Hematopoietic multipotent progenitor cell treated with erythropoietin and hydrocortisone succinate and interleukin-3 and kit ligand, for 15 days (in vitro differentiated cells): ENCODE results near the gene PELI2.

ENCODE experiments used
- DNase-seq: peaks from one replicate; pipeline ENCODE4 v3.0.0-alpha.2; 2015; ENCODE audit warnings: low spot score

The PELI2 gene

GRCh38 chr14:56173365-56173922 is 55.2 kb downstream of the PELI2 start:
- no peak for DNase-seq

- no peak for DNase-seq
Measured at GRCh38 chr14:56175773-56176172, 57.6 kb downstream of the PELI2 start.

DNA sequence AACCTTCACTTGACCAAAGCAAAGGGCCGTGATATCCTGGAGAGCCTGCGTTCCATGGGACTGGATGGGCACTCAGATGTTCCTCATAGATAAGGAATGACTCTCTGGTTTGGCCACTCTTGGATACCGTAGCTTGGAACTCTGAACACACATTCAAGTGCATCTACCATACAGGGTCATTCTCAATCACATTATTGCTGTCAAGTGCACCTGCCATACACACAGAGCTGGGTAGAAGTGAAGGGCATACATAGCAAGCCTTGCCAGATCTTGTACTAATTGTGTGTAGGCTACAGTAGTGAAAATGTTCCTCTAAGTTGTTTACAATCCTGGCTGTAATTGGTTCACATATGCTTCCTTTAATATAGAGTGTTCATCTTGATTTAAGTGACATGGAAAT is 58.3 kb downstream of the PELI2 start:
- no peak for DNase-seq

GRCh38 chr14:56177036-56177435 is 58.8 kb downstream of the PELI2 start:
- no peak for DNase-seq

DNA sequence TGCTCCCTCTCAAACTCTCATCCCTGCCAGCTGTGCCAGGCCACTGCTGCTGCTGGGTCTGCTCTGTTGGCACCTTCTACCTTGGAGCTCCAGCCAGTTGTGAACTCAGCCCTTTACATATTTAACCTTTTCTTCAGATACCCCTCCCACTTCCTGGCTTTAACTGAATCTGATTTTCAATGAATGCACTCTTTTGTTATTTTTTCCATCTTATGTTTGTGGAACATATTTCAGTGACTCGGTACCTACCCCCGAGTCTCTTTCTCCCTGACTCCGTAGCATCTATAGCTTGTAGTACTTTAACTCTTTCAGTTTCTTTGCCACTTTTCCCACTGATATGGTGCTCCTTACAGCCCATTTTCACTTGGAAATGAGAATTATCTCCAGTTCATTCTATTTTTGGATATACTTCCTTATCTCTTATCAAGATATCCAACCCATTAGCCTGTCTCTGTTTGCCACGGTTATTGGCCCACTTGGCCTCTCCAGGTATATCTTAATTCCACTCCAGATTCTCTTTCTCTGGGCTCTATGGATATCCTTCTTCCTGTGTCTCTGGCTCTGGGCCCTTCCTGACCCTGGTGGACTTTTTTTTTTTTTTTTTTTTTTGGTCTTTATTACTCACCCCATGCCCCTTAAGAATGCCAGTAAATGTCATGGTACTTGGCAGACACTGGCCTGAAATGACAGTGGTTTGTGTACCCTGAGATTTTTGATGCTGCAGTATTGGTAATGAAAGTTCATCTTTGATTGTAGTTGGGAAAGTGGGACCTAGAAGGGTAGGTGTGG is 62.7 kb downstream of the PELI2 start:
- no peak for DNase-seq

DNA sequence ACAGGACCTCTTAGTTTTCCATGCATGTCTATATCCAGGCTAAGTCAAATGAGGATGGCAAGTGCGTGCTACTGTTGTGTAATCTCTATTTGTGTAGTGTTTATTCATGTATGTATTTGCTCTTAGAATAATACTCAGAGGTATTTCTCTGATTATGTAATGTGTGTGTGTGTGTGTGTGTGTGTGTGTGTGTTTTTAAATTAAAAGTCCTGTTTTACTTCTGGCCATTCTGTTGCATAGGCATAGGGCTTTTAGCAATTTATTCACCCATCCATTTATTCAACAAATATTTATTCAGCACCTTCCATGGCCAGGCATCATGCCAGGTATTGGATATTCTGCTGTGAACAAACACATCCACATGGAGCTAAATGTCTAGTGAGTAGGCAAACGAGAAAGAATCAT is 63.5 kb downstream of the PELI2 start:
- no peak for DNase-seq

GRCh38 chr14:56182410-56182809 is 64.2 kb downstream of the PELI2 start:
- no peak for DNase-seq

- DNase-seq = no peak
Measured at GRCh38 chr14:56183631-56184157, 65.5 kb downstream of the PELI2 start.

DNA sequence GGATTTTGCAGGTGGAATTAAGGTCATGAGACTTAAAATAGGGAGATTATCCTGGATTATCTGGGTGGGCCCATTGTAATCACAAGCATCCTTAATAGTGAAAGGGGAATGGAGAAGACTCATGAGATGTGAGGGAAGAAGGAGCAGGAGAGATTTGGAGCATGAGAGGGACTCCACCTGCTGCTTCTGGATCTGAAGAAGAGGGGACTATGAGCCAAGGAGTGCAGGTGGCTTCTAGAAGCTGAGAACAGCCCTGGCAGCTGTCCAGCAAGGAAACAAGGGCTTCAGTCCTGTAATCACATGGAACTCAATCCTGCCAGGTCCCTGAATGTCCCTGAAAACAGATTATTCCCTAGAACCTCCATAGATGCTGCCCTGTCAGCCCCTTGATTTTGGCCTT is 67.8 kb downstream of the PELI2 start:
- DNase-seq = no peak

GRCh38 chr14:56187736-56188135 is 69.5 kb downstream of the PELI2 start:
- no peak for DNase-seq

GRCh38 chr14:56189307-56189706 is 71.1 kb downstream of the PELI2 start:
- no peak for DNase-seq

DNA sequence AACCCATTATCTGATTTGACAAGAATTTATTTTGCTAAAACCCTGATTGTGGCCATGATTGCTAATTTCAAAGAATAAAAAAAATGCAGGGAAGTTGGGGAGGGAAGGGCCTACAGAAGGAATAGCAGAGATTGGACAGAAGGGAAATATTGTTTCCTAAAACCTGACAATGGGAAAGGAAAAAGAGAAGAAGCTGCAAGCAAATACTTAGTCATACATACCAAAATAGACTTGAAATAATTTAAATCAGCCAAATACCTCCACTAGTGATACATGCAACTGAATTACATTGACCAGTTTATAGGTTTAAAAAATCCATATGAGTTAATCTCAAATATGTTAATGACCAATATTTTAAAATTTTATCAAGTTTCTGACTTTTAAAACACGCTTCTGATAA is 75.1 kb downstream of the PELI2 start:
- no peak for DNase-seq

GRCh38 chr14:56194042-56194441 is 75.8 kb downstream of the PELI2 start:
- DNase-seq = no peak

DNA sequence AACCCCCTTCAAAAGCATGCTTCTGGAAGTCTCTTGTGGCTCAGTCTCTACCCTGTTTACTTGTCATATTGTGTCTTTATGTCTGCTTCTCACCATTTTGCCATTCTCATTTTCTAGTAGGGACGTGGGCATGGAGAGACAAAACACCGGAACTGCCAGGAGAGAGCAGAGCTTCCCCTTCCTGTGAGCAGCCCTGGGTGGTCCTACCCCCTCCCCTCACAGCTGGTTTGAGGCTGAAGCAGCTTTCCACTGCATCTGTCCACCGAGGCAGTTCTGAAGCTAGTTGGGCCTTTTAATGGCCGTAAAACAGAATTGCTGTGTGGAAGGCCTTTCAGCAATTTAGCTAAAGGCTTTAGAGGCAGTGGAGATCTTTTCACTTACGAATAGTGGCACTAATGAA is 77.0 kb downstream of the PELI2 start:
- no peak for DNase-seq

DNA sequence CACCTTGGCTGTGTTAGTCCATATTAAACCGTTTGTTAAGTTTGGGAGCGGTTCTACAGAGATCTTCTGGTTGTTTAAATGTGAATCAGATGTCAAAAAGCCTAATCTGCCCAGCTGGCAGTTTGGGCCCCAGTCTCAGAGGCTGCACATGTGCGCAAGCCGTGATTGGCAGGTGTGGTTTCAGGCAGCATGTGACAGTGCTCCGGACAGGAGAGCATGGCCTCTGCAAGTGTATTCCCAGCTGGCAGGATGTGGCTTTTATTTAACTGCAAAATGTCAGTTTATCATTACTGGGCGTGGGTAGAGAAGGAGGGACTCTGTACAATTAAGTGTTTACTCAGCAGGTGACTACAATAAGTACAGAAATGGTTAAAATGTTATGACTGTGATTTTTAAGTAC is 77.5 kb downstream of the PELI2 start:
- no peak for DNase-seq

DNA sequence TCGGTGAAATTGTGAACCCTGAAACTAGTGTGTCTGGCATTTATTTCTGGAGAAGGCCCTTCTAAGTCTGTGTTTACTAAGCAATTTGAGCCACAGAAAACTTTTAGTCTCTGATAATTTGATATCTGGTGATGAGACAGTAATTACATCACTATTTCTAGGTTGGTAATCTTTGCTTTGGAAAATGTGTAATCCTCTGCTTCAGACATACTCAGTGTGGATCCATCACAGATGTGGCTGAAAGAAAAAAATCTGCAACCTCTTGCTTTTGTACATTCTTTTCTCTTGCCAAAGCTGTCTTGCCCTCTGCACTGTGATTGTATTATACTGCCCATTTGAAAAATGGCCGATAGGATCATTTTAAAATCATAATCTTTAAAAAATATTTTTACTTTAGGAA is 78.1 kb downstream of the PELI2 start:
- DNase-seq = no peak

- no peak for DNase-seq
Measured at GRCh38 chr14:56197150-56197549, 78.9 kb downstream of the PELI2 start.

- DNase-seq = no peak
Measured at GRCh38 chr14:56198438-56198837, 80.2 kb downstream of the PELI2 start.

GRCh38 chr14:56199095-56199981 is 81.1 kb downstream of the PELI2 start:
- peak; percentile 8 for DNase-seq

GRCh38 chr14:56199982-56200577 is 81.9 kb downstream of the PELI2 start:
- no peak for DNase-seq

DNA sequence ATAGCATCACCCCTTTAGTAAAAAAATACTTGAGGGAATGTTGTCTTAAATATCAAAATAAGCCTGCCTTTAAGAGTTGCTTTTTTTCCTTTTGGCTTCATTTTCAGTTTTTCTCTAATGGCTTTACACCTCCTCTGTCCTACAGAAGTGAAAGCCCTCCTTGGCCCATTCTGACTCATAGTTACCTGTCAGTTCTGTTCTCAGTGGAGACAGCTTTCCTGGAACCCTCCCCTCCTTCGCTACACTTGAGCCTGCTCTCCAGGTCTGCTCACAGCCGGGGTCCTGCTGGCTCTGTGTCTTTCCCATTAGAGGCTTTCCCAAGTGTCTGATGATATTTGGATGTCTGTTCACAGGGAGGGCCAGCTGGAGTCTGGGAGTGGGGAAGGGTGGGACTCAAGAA is 84.0 kb downstream of the PELI2 start:
- DNase-seq = no peak

DNA sequence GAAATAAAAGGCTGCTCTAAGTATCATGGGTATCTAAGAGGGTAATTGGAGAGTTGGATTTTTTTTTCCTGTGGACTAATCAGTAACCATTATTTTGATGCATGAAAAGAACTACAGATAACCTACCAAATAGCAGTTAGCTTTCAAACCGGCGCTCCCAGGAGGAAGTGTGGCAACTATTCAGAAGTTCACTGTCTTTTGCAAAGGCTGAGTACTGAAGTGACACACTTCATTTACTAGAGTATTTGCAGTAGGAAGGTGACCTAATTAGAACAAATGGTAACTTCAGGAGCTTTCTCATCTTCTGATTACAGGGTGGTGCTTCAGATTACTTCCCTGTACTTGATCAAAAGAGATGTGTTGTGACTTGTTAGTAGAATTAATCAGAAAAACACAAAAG is 87.7 kb downstream of the PELI2 start:
- DNase-seq = no peak
